ENCODE data around the gene RPS15. TPM values are rescaled to one million over a fixed set of nuclear protein-coding genes. Genes with fewer than 3 reads are reported as not detected.
A peak's percentile ranks its signal among the peaks of the same experiment; 100 is the strongest.

The RPS15 gene
- total and polyA plus RNA-seq, 2 of the 13 experiments (the other 11 are each of a cell fraction or from before 2014, with no cell fraction given) = 695 to 1,411 TPM

GRCh38 chr19:1412995-1413800, 25.0 kb upstream of the RPS15 start (continued):
- peak; percentile 56 for TF ChIP-seq RBFOX2 (IDR thresholded peaks at IDR 0.05; ENCODE audit: low read depth, low read length)
- no peak for TF ChIP-seq THYN1 (CRISPR knock-in tag; IDR thresholded peaks at IDR 0.05; ENCODE audit: borderline replicate concordance, low read depth)
- TF ChIP-seq MXD3 (CRISPR knock-in tag; IDR thresholded peaks at IDR 0.05) = no peak
- peak; percentile 73; the same call in 1 of the 2 replicates for TF ChIP-seq ZBTB33 (CRISPR knock-in tag; IDR thresholded peaks at IDR 0.05)
- 0 out of 4 replicates have a peak, but pooled peaks of 1 of the 2 experiments have one; percentile 18 for TF ChIP-seq POLR2A (IDR thresholded peaks at IDR 0.05; ENCODE audit: insufficient read depth in 1 of 2, low read depth in 2 of 2, low read length in 2 of 2)
- no peak for TF ChIP-seq ZNF543 (CRISPR knock-in tag; IDR thresholded peaks at IDR 0.05)
- 0 out of 2 replicates have a peak, but pooled peaks have one; percentile 26 for TF ChIP-seq POLR2G (IDR thresholded peaks at IDR 0.05; ENCODE audit: low read depth, low read length)
- no peak for TF ChIP-seq ZNF18 (CRISPR knock-in tag; IDR thresholded peaks at IDR 0.05; ENCODE audit: insufficient replicate concordance)
- TF ChIP-seq RBM22 (optimal IDR thresholded peaks at IDR 0.05; ENCODE audit: low read length) = peak; percentile 47
- TF ChIP-seq AGO2 (optimal IDR thresholded peaks at IDR 0.05; ENCODE audit: low read depth, low read length) = peak; percentile 60
